Activated T-cell treated with anti-CD3 and anti-CD28 coated beads, Interleukin-2, amount 50 U/mL, for 24 hours (primary cell): ENCODE results near the gene NCKAP5.

ENCODE experiments used
- DNase-seq: peaks from one replicate; pipeline ENCODE4 v3.0.0-alpha.2; 2020
- H3K27ac Mint-ChIP-seq: 2 replicates; pipeline ENCODE4 v1.8.0; 2020; ENCODE audit warnings: mild to moderate bottlenecking, mixed read lengths
- H3K27me3 Mint-ChIP-seq: 2 replicates; pipeline ENCODE4 v1.8.0; 2020; ENCODE audit warnings: mixed read lengths
- H3K36me3 Mint-ChIP-seq: 2 replicates; pipeline ENCODE4 v1.8.0; 2020; ENCODE audit warnings: low read depth, mixed read lengths
- H3K4me1 Mint-ChIP-seq: 2 replicates; pipeline ENCODE4 v1.8.0; 2020; ENCODE audit warnings: low read depth, mixed read lengths
- H3K4me3 Mint-ChIP-seq: 2 replicates; pipeline ENCODE4 v1.8.0; 2020; ENCODE audit warnings: mild to moderate bottlenecking, moderate library complexity, mixed read lengths
- H3K9me3 Mint-ChIP-seq: 2 replicates; pipeline ENCODE4 v1.8.0; 2020; ENCODE audit warnings: mixed read lengths

Gene NCKAP5

DNA sequence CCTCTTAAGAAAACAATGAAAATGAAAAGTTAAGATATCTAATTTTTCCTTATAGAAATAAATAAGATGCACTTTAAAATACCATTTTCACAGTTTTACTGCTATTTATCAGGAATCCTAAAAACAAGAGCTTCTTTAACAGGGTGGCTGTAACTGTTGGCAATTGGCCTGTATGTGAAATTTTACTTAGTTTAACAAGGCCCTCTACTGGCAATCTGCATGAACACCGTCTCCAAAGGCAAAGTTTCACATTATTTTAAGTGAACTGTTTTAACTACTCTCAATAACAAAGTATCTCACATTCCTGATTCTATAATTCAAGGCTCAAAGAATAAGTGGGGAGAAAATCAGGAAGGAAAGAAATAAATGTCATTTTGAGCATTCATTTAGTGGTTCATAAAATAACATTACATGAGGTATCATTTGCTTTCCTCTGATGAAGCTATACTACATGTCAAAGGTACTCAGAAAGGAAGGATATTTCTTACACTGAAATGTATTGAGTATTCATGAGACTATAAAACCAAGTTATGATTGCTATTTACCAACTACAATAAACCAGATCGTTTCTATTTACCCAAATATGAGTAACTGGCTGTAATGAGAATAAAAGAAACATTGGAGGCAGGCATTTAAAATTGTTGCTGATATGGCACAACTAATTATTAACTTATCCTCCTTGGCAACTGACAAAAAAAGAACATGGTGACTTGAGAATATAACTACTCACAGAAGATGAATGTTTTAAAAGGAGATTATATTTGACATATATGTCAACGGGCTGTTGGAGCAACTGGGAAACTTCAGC lies 7.0 kb downstream of the NCKAP5 start:
- Mint-ChIP-seq H3K36me3 (no peaks in the 10 kb centered on the region), H3K4me1 (no peaks in the 10 kb centered on the region), H3K27ac (no peak overlapping the region), H3K27me3 (peaks cover 3% of the 10 kb centered on the region), H3K9me3 (peaks cover 2% of the 10 kb centered on the region), H3K4me3 (no peak overlapping the region)
- no peak for DNase-seq

DNA sequence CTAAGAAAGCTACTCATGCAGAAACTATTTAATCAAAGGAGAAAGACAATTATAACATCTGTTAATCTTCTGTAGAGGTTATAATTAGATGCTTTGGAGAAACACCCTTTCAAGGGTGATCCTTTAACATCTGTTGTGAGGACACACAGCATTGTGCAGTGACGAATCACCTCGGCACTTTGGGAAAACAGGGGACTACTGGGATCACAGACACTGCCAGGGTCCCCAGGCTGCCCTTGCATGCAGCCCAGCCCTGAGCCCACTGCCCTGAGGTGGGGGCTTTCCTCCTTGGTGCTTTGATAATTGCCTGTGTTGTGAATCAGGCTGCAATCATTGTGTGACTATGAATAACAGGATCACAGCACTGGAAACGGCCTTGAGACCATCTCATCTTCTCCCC lies 10.6 kb downstream of the NCKAP5 start:
- H3K4me1 Mint-ChIP-seq = no peaks in the 10 kb centered on the region
- H3K4me3 Mint-ChIP-seq = no peak overlapping the region
- no peak overlapping the region for H3K27ac Mint-ChIP-seq

DNA sequence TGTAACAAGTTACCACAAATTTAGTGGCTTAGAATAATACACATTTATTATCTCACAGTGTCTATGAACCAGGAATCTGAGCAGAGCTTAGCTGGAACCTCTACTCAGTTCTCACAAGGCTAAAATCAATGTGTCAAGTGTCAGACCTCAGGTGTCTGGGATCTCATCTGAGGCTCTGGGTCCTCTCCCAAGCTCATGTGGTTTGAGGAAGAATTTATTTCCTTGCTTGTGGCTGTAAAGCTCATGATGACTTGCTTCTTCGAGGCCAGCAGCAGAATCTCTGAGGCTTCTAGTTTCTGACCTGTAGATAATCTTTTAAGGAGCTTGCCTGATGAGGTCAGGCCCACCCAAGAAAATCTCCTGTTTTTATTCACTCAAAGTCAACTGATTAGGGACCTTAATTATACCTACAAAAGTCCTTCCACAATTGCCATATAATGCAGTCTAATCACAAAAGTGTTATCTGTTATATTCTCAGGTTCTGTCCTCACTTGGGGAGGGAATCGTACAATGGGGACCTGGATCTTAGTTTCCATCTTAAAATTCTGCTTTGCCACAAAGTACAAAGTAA lies 14.3 kb downstream of the NCKAP5 start:
- no peak overlapping the region for H3K27ac Mint-ChIP-seq
- no peaks in the 10 kb centered on the region for H3K9me3 Mint-ChIP-seq
- no peak for DNase-seq
- no peaks in the 10 kb centered on the region for H3K36me3 Mint-ChIP-seq
- no peaks in the 10 kb centered on the region for H3K4me1 Mint-ChIP-seq
- no peak overlapping the region for H3K4me3 Mint-ChIP-seq
- no peaks in the 10 kb centered on the region for H3K27me3 Mint-ChIP-seq

More for the DNA sequence above, 10.6 kb downstream of the NCKAP5 start:
- no peak for DNase-seq
- Mint-ChIP-seq H3K27me3 (no peaks in the 10 kb centered on the region), H3K9me3 (no peaks in the 10 kb centered on the region), H3K36me3 (no peaks in the 10 kb centered on the region)

DNA sequence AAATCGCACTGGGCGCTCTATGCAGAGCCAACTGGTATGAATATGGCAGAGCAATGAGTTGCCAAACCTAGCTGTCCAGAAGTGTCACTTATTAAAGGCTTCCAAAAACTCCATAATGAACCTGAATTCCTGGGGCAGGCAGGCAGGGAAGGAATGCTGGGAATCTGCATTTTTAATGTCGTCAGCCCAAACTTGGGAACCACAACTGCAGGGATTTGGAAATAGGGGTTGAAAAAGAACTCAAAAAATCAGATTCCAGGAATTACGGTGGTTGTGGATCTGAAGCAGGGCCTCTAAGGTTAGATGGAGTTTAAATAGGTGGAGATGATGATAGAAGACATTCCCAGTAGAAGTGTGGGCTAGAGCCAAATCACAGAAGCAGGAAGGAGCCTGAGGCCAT lies 15.0 kb downstream of the NCKAP5 start:
- Mint-ChIP-seq H3K27me3 (no peaks in the 10 kb centered on the region), H3K27ac (no peak overlapping the region)
- no peak for DNase-seq

DNA sequence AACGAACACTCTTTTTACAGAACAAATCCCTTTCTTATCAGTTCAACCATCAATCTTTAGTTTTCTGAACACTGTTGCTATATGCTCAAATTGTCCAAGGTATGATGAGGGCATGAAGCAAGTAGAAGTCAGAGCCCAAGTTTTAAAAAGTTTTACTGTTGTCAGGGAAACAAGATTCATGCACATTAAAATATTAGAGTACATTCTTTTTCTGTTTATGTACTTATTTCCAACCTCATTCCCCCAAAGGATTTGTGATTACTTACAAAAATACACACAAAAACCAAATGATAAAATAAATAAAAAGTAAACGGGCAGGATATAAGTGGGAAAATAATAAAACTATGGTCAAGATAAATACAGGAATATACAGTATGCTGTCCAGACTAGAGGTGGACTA lies 15.4 kb downstream of the NCKAP5 start:
- Mint-ChIP-seq H3K4me1 (no peaks in the 10 kb centered on the region), H3K36me3 (no peaks in the 10 kb centered on the region), H3K27me3 (no peaks in the 10 kb centered on the region), H3K9me3 (no peaks in the 10 kb centered on the region), H3K4me3 (no peak overlapping the region), H3K27ac (no peak overlapping the region)
- no peak for DNase-seq

More for the DNA sequence above, 15.0 kb downstream of the NCKAP5 start:
- Mint-ChIP-seq H3K36me3 (no peaks in the 10 kb centered on the region), H3K9me3 (no peaks in the 10 kb centered on the region), H3K4me1 (no peaks in the 10 kb centered on the region), H3K4me3 (no peak overlapping the region)

DNA sequence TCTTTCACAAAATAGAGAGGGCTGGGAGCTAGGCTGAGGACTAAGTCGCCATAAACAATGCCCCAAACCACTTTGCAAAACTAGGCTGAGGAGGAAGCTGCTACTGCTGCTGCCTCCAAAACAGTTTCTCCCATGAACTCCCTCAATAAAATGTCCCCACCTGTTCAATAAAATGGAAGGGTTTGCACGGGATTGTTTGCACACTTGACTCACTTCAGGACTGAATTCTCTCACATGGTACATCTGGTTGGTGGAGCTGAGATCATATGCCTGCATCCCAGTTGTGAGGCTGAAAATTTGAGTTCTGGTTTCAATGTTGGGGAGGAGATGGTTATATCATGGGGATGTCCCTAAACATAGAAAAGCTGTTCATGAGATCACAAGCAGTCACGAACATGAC lies 26.5 kb downstream of the NCKAP5 start:
- Mint-ChIP-seq H3K4me3 (no peak overlapping the region), H3K27me3 (no peaks in the 10 kb centered on the region), H3K36me3 (no peaks in the 10 kb centered on the region)

DNA sequence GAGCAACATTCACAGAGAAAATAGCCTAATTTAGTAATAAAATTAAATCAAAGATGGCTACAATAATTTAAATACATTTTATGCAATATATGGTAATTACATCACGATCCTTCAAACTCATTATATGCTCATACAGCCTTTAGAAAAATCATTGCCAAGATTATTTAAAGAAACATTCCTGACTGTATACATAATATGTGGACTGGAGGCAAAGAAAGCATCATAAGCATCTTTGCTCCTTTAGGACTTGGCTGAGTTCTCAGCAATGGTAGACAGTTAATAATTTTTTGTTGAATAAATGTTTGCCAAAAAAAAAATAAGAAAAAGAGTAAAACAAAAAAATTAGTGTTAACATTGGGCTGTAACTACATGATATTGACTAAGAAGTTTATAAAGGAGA lies 26.9 kb downstream of the NCKAP5 start:
- DNase-seq = no peak
- no peaks in the 10 kb centered on the region for H3K4me1 Mint-ChIP-seq
- peaks cover 2% of the 10 kb centered on the region for H3K9me3 Mint-ChIP-seq
- no peak overlapping the region for H3K4me3 Mint-ChIP-seq
- no peaks in the 10 kb centered on the region for H3K36me3 Mint-ChIP-seq
- no peaks in the 10 kb centered on the region for H3K27me3 Mint-ChIP-seq
- H3K27ac Mint-ChIP-seq = no peak overlapping the region

More for the DNA sequence above, 26.5 kb downstream of the NCKAP5 start:
- H3K9me3 Mint-ChIP-seq = peaks cover 2% of the 10 kb centered on the region
- no peak overlapping the region for H3K27ac Mint-ChIP-seq
- DNase-seq = no peak
- no peaks in the 10 kb centered on the region for H3K4me1 Mint-ChIP-seq

DNA sequence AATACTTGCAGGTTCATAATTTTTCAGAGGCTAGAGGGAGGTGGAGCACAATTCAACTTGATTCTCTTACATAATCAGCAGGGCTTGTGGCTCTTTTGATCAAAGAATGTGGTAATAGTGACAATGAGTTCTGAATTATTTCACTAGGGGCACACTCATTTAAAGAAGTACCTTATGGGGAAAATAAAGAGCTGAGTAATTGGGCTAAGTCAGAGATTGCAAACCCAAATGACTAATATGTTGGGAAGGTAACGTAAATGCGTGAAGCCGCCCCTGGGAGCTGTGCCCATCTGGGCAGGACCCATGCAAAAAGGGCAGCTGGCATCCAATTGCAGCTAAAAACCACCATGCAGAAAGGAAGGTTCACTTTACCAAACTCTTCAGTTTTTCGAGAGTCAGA lies 35.3 kb downstream of the NCKAP5 start:
- Mint-ChIP-seq H3K4me1 (no peaks in the 10 kb centered on the region), H3K36me3 (no peaks in the 10 kb centered on the region), H3K27me3 (peaks cover 3% of the 10 kb centered on the region), H3K4me3 (no peak overlapping the region), H3K9me3 (peaks cover 2% of the 10 kb centered on the region), H3K27ac (no peak overlapping the region)
- no peak for DNase-seq

DNA sequence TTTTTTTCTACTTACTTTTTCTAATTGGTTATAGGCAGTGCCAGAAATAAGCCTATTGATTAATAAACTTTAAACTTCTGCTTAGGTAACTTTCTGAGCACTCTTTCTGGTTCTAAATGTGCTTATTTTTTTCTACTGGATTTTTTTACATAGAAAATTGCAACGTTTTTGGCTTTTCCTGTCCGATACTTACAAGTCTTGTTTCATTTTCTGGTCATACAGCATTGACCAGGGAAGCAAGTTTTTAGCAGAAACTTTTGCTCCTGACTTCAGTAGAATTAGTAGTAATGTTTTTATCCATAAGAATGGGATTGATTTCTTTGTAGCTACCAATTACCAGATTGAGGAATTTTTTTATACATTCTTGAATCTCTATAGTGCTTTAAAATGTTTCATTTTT lies 36.9 kb downstream of the NCKAP5 start:
- Mint-ChIP-seq H3K27ac (no peak overlapping the region), H3K9me3 (no peaks in the 10 kb centered on the region), H3K36me3 (no peaks in the 10 kb centered on the region), H3K27me3 (peaks cover 3% of the 10 kb centered on the region), H3K4me3 (no peak overlapping the region), H3K4me1 (no peaks in the 10 kb centered on the region)
- no peak for DNase-seq

DNA sequence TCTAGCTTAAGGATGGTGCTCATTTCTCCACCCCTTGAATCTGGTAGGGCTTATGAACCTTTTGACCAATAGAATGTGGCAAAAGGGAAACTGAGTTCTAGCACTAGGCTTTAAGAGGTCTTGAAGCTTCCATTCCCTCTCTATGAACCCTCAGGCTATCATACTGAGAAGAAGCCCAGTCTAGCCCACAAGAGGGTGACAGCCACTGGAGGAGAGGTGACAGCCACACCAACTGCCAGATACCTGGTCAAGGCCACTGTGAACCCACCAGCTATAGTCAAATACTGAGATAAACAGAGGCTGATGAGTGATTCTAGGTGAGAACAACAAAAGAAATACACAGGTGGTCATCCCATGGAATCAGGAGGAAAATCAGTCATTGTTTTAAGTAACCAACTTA lies 37.6 kb downstream of the NCKAP5 start:
- H3K4me3 Mint-ChIP-seq = no peak overlapping the region
- no peak for DNase-seq
- H3K9me3 Mint-ChIP-seq = no peaks in the 10 kb centered on the region
- no peaks in the 10 kb centered on the region for H3K36me3 Mint-ChIP-seq
- H3K27me3 Mint-ChIP-seq = peaks cover 3% of the 10 kb centered on the region
- no peaks in the 10 kb centered on the region for H3K4me1 Mint-ChIP-seq
- H3K27ac Mint-ChIP-seq = no peak overlapping the region

DNA sequence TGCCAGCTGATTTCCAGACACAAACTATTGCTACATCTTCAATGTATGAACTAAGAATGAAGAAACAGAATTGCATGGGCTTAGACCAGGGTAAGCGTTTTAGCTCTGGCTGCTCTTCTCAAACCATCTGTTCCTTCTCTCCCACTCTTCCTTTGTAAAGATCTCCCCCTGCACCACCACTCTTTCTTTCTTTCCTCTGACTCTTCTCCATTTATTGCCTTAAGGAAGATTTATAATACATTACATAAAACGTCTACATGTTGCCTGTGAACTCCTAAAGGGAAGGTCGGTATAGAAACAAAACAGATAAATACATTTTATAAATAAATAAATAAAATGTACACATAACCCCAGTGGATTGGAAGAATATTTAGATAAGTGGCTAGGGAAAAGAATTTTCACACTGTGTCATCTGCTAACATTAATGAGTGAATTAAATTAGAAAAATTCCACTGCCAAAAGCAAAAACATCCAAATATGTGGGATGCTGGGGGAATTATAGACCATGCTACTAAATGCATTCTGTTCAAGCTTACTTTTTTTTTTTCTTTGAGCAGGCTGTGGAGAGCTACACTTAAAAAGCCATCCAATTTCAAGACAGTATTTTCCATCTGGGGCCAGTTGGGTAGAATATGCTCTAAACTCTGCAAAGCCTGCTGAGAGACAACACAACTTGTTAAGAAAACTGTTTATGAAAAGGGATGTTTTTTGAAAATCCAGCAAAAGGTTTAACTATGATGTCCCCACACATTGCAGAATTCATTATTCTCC lies 41.5 kb downstream of the NCKAP5 start:
- Mint-ChIP-seq H3K27ac (no peak overlapping the region), H3K4me1 (no peaks in the 10 kb centered on the region), H3K27me3 (peaks cover 3% of the 10 kb centered on the region), H3K9me3 (no peaks in the 10 kb centered on the region), H3K4me3 (no peak overlapping the region), H3K36me3 (no peaks in the 10 kb centered on the region)
- DNase-seq = no peak

DNA sequence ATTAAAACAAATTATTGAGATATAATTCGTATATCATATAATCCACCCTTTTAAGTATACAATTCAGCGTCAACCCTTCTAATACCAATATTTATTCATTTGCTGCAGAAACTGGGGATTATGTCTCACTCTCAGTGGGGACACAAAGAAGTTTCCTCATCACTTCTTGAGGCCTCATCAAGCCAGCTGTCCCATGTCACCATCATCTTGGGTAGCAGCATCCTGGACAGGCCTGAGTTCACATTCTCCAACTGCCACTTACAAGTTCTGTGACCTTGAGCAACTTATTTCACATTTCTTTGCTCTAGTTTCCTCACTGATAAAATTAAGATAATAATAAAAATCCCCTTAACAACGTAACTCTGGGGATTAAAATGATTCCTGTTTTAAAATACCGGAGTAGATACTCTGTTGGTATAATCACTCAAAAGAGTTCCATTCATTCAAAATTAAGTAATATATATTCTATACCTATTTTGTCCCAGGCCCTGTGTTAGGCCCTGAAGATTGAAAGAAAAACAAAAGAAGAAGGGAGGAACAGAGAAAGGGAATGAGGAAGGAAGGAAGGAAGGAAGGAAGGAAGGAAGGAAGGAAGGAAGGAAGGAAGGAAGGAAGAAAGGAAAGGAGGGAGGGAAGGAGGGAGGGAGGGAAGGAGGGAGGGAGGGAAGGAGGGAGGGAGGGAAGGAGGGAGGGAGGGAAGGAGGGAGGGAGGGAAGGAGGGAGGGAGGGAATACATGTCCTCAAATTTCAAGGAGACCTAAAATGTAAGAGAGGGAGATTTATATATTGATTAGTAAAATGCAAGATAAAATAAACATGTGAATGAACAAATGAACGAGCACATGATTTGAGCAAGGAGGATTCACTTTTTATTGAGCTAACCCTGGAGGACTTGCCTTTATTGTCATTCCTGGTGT lies 42.4 kb downstream of the NCKAP5 start:
- DNase-seq = no peak
- Mint-ChIP-seq H3K27ac (no peak overlapping the region), H3K4me3 (no peak overlapping the region), H3K27me3 (peaks cover 1% of the 10 kb centered on the region), H3K36me3 (no peaks in the 10 kb centered on the region), H3K4me1 (no peaks in the 10 kb centered on the region), H3K9me3 (no peaks in the 10 kb centered on the region)

DNA sequence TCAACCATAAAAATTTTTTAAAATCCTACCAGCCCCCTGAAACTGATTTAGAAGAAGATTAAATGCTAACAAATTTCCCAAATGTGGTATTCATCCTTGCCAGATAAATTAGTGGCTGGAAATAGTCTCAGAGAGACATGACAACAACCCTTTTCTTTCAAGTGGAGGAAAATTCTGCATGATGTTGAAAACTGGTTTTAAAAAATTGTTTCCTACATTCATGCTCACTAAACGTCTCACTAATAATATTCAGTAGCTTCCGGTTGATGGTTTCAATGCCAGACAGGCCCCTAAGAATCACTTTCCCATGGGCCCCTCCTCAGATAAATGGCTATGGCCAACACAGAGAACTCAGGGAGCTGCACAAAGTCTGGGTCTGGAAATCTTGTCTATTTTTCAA lies 43.2 kb downstream of the NCKAP5 start:
- H3K27me3 Mint-ChIP-seq = no peaks in the 10 kb centered on the region
- no peaks in the 10 kb centered on the region for H3K9me3 Mint-ChIP-seq
- H3K36me3 Mint-ChIP-seq = no peaks in the 10 kb centered on the region
- H3K4me1 Mint-ChIP-seq = no peaks in the 10 kb centered on the region
- H3K27ac Mint-ChIP-seq = no peak overlapping the region
- no peak overlapping the region for H3K4me3 Mint-ChIP-seq
- no peak for DNase-seq

DNA sequence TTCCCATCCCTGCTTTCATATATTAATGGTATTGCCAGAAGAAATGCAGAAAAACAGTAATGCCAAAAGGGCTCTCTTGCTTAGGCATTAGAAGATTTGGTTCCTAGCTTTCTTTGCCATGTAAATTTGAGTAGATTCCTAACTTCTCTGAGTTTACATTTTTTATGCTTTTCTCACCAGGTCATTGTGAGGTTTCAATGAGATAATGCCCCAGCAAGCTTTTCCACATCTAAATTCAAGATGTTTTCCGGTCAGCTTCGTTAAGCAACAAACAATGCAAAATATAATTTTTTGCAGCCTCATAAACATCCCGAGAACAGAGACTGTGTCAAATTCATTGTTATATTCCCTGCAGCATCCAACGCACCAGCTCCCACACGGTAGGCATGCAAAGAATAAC lies 44.9 kb downstream of the NCKAP5 start:
- Mint-ChIP-seq H3K27ac (no peak overlapping the region), H3K9me3 (no peaks in the 10 kb centered on the region), H3K36me3 (no peaks in the 10 kb centered on the region), H3K27me3 (no peaks in the 10 kb centered on the region), H3K4me3 (no peak overlapping the region), H3K4me1 (no peaks in the 10 kb centered on the region)
- DNase-seq = no peak
